HepG2 (cell line): ENCODE measurements around the gene TICAM2. TPM values are rescaled to one million over a fixed set of nuclear protein-coding genes. Genes with fewer than 3 reads are reported as not detected.

Experiments
- ATAC-seq: fragments of 200-7000 bp; cut with Tn5 transposase; 3 replicates; pipeline ENCODE4 v1.9.1; 2020; ENCODE audit warnings: mild to moderate bottlenecking, moderate library complexity
- BruUV-seq: library from RNA; stranded (reverse); fragments of 400-500 nt; replicated peaks from 2 replicates; lab custom pipeline; 2021; lab: Mats Ljungman, UMichigan
- CTCF ChIA-PET: fragments of 300-600 bp; formaldehyde crosslinking; extraction: SDS; loops from one replicate; lab custom pipeline; 2021; ENCODE audit warnings: low total read pairs, inconsistent platforms, low intra/inter-chr PET ratio; lab: Yijun Ruan, JAX
- POLR2A ChIA-PET: fragments of 350-600 bp; sonication (Branson Sonifier 250); formaldehyde crosslinking; loops from one replicate; lab custom pipeline; 2020; ENCODE audit warnings: antibody characterized with exemption, inconsistent platforms; lab: Yijun Ruan, JAX
- DNase-seq: peaks from one replicate; pipeline ENCODE4 v3.0.0-alpha.2; 2015; ENCODE audit warnings: low spot score
- FAIRE-seq: peaks from 3 replicates; lab custom pipeline; 2011; peaks lifted over from hg19 to GRCh38; lab: Jason Lieb, UNC
- H2AFZ ChIP-seq: one replicate; pipeline ENCODE4 v1.6.1; 2011; ENCODE audit warnings: low read length, inconsistent platforms
- H3K27ac ChIP-seq: fragments of 300-600 bp; 3 replicates; pipeline ENCODE4 v1.8.0; 2011; ENCODE audit warnings: mixed run types, mild to moderate bottlenecking, mixed read lengths, low read length, inconsistent platforms; ENCODE audit not compliant: insufficient read depth; ENCODE audit errors: extremely low read length
- H3K27me3 ChIP-seq, 2 experiments: fragments of 200-600 bp in 1 of 2; 2 replicates in 1 of 2; 3 replicates in 1 of 2; pipeline versions ENCODE4 v1.6.0 to v1.8.0; 2011; ENCODE audit warnings: low read length in 2 of 2, mild to moderate bottlenecking in 2 of 2, moderate library complexity in 2 of 2, inconsistent platforms in 1 of 2; ENCODE audit not compliant: insufficient read depth in 2 of 2, control insufficient read depth in 1 of 2
- H3K36me3 ChIP-seq, 2 experiments: fragments of 200-600 bp in 1 of 2; replicated peaks in 1 of 2; 2 replicates in 1 of 2; 3 replicates in 1 of 2; pipeline versions ENCODE4 v1.5.1 to v1.8.0; 2011; ENCODE audit warnings: low read length in 2 of 2, inconsistent platforms in 1 of 2; ENCODE audit not compliant: insufficient read depth in 2 of 2, control insufficient read depth in 1 of 2
- H3K4me1 ChIP-seq: 2 replicates; pipeline ENCODE4 v1.5.1; 2012; ENCODE audit warnings: low read length, inconsistent platforms; ENCODE audit not compliant: insufficient read depth
- H3K4me2 ChIP-seq: 2 replicates; pipeline ENCODE4 v1.6.0; 2011; ENCODE audit warnings: low read depth, low read length, inconsistent platforms
- H3K4me3 ChIP-seq, 3 experiments: fragments of 200-600 bp in 1 of 3; sonication (generic), shearing (Covaris generic) in 1 of 3; replicated peaks in 1 of 3; 2 replicates each; pipeline ENCODE4 v1.5.1; 2011 to 2016; ENCODE audit warnings: low read length in 3 of 3, inconsistent platforms in 2 of 3, low read depth in 2 of 3, mild to moderate bottlenecking in 2 of 3, control low read depth in 1 of 3, mixed read lengths in 1 of 3; ENCODE audit not compliant: insufficient read depth in 1 of 3
- H3K79me2 ChIP-seq: one replicate; pipeline ENCODE4 v1.6.1; 2011; ENCODE audit warnings: low read length, inconsistent platforms; ENCODE audit not compliant: insufficient read depth
- H3K9ac ChIP-seq: 2 replicates; pipeline ENCODE4 v1.6.0; 2011; ENCODE audit warnings: mild to moderate bottlenecking, low read depth, low read length, inconsistent platforms; ENCODE audit not compliant: insufficient read depth
- H3K9me3 ChIP-seq: 2 replicates; pipeline ENCODE4 v1.5.1; 2012; ENCODE audit warnings: mild to moderate bottlenecking, low read length
- H4K20me1 ChIP-seq: 2 replicates; pipeline ENCODE4 v1.6.0; 2011; ENCODE audit warnings: inconsistent platforms, mild to moderate bottlenecking, low read length, moderate library complexity; ENCODE audit not compliant: insufficient read depth
- AGO1 ChIP-seq: fragments of 200-400 bp; formaldehyde crosslinking; IDR thresholded peaks from 2 replicates; pipeline ENCODE4 v1.6.1; 2017; ENCODE audit warnings: mild to moderate bottlenecking, low read depth, low read length, moderate library complexity; ENCODE audit not compliant: poor library complexity, severe bottlenecking
- GFI1 ChIP-seq: sonication (generic); formaldehyde crosslinking; IDR thresholded peaks from 2 replicates; pipeline ENCODE4 v1.5.0; 2020; ENCODE audit warnings: missing genetic modification reagents, mild to moderate bottlenecking, borderline replicate concordance
- JARID2 ChIP-seq: sonication (generic); formaldehyde crosslinking; IDR thresholded peaks from 2 replicates; pipeline ENCODE4 v1.8.1; 2023; ENCODE audit warnings: missing genetic modification reagents, inconsistent platforms; ENCODE audit not compliant: insufficient replicate concordance
- MAZ ChIP-seq, 2 experiments: sonication (generic) in 1 of 2; formaldehyde crosslinking in 1 of 2; IDR thresholded peaks; 2 replicates each; pipeline versions ENCODE4 v1.5.0 to v1.6.1; 2012 to 2020; ENCODE audit warnings: low read depth in 2 of 2, mild to moderate bottlenecking in 2 of 2, borderline replicate concordance in 1 of 2, improper control_type of control experiment in 1 of 2, low read length in 1 of 2, missing genetic modification reagents in 1 of 2, moderate library complexity in 1 of 2
- MTA3 ChIP-seq: sonication (generic); formaldehyde crosslinking; IDR thresholded peaks from 2 replicates; pipeline ENCODE4 v1.4.0; 2020; ENCODE audit warnings: missing genetic modification reagents
- RFX1 ChIP-seq: fragments of 450-650 bp; IDR thresholded peaks from 2 replicates; pipeline ENCODE4 v1.6.1; 2017
- SAP130 ChIP-seq: IDR thresholded peaks from 2 replicates; pipeline ENCODE4 v1.6.1; 2016; ENCODE audit warnings: low read depth
- SRF ChIP-seq: IDR thresholded peaks from 2 replicates; pipeline ENCODE4 v1.6.1; 2011; ENCODE audit warnings: mild to moderate bottlenecking, low read depth, low read length, moderate library complexity
- TCF7 ChIP-seq: sonication (generic); IDR thresholded peaks from 2 replicates; pipeline ENCODE4 v1.6.1; 2016; ENCODE audit warnings: antibody characterized with exemption, low read depth
- ZBTB39 ChIP-seq: sonication (generic); formaldehyde crosslinking; IDR thresholded peaks from 2 replicates; pipeline ENCODE4 v1.5.0; 2020; ENCODE audit warnings: missing genetic modification reagents
- ZC3H4 ChIP-seq: sonication (generic); formaldehyde crosslinking; IDR thresholded peaks from 2 replicates; pipeline ENCODE4 v1.4.0; 2020; ENCODE audit warnings: missing genetic modification reagents, borderline replicate concordance
- ZFP36 ChIP-seq: fragments of 150-350 bp; IDR thresholded peaks from 2 replicates; pipeline ENCODE4 v1.6.1; 2018; ENCODE audit warnings: borderline replicate concordance, low read length, low read depth; ENCODE audit not compliant: partially characterized antibody
- ZFP82 ChIP-seq: sonication (generic); formaldehyde crosslinking; IDR thresholded peaks from 2 replicates; pipeline ENCODE4 v1.5.1; 2020; ENCODE audit warnings: mild to moderate bottlenecking, missing genetic modification reagents, borderline replicate concordance
- ZNF251 ChIP-seq: sonication (generic); formaldehyde crosslinking; IDR thresholded peaks from 2 replicates; pipeline ENCODE4 v1.9.0; 2021; ENCODE audit warnings: mild to moderate bottlenecking, missing genetic modification reagents
- ZNF335 ChIP-seq: sonication (generic); formaldehyde crosslinking; IDR thresholded peaks from 2 replicates; pipeline ENCODE4 v1.4.0; 2020; ENCODE audit warnings: missing genetic modification reagents
- ZNF44 ChIP-seq: sonication (generic); formaldehyde crosslinking; IDR thresholded peaks from 2 replicates; pipeline ENCODE4 v1.5.1; 2020; ENCODE audit warnings: mild to moderate bottlenecking, missing genetic modification reagents
- ZNF501 ChIP-seq: sonication (generic); formaldehyde crosslinking; IDR thresholded peaks from 2 replicates; pipeline ENCODE4 v1.5.1; 2020; ENCODE audit warnings: mild to moderate bottlenecking, moderate library complexity, missing genetic modification reagents
- ZNF775 ChIP-seq: sonication (generic); formaldehyde crosslinking; IDR thresholded peaks from 2 replicates; pipeline ENCODE4 v1.4.0; 2020; ENCODE audit warnings: missing genetic modification reagents, mild to moderate bottlenecking, moderate library complexity, borderline replicate concordance
- WGBS: methylation state at CpG from one replicate; pipeline ENCODE4 v1.1.6; 2017; ENCODE audit warnings: low lambda C conversion rate; 5-methylcytosine and 5-hydroxymethylcytosine counted together
- in situ Hi-C: cut with HindIII; loops from 2 replicates; pipeline ENCODE4 v1.10.0; 2017; ENCODE audit warnings: low pct_unique_long_range_greater_than_20kb; ENCODE audit not compliant: extremely low pct_ligation_motif_present
- intact Hi-C: fragments of 100-400 bp; cut with micrococcal nuclease; formaldehyde crosslinking; loops from one replicate; pipeline ENCODE4 v1.10.0; 2022; ENCODE audit not compliant: unreplicated experiment
- polyA plus RNA-seq, 8 experiments: library from polyadenylated mRNA; depleted of rRNA in 3 of 8; stranded (reverse) in 7 of 8; unstranded in 1 of 8; fragments of >200 nt; fragmentation: Illumina TruSeq in 4 of 8; extraction: Trizol in 4 of 8; gene quantifications; 2 replicates each; pipeline versions ENCODE4 v1.2.1 to v1.2.3, GENCODE V29; 2011 to 2016; ENCODE audit warnings: low read depth in 4 of 8, missing spikeins in 1 of 8, mixed read lengths in 1 of 8; ENCODE audit not compliant: insufficient read depth in 1 of 8
- total RNA-seq, 5 experiments: library from RNA; depleted of rRNA; stranded (reverse); fragments of >200 nt; fragmentation: Illumina TruSeq; extraction: Trizol; gene quantifications; 2 replicates each; pipeline ENCODE4 v1.2.3, GENCODE V29; 2016; ENCODE audit warnings: low read depth in 1 of 5
- TF ChIP-seq, protein P1 (sequence below): sonication (generic); formaldehyde crosslinking; conservative IDR thresholded peaks from 2 replicates; pipeline ENCODE4 v1.5.0; 2020; ENCODE audit warnings: missing genetic modification reagents
- TF ChIP-seq, protein P2 (sequence below): sonication (generic); formaldehyde crosslinking; IDR thresholded peaks from 2 replicates; pipeline ENCODE4 v1.4.0; 2020; ENCODE audit warnings: missing genetic modification reagents, borderline replicate concordance

Gene TICAM2
- total and polyA plus RNA-seq, 2 of the 13 experiments (the other 11 are each of a cell fraction or from before 2014, with no cell fraction given) = 0.04 TPM; not detected in 1

DNA sequence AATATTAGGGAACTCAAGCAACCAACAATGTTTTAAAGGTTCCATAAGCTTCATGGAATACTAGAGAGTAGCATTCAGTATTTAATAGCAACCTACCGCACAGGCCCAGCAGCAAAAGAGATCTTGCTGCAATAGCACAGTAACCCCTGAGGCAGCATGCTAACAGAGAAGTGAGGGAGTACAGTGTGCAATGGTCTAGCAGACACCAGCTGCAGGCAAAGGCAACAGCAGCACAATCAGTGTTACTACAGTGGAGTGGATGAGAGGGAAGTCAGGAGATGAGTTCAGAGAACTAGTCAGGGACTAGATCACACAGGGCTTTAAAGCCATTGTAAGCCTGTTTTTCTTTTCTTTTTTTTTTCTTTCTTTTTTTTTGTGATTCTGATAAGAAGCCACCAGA is 2.8 kb downstream of the TICAM2 start:
- H3K27ac ChIP-seq = no peak overlapping the region
- no peak for DNase-seq
- no peak overlapping the region for H3K9ac ChIP-seq
- no peaks in the 10 kb centered on the region for H3K36me3 ChIP-seq
- WGBS = 45% methylated on average over 1 of the region's 1 CpG
- H3K9me3 ChIP-seq = no peaks in the 10 kb centered on the region
- TF ChIP-seq ZNF335 (CRISPR knock-in tag) (no peak), MAZ (IDR thresholded peaks at IDR 0.05; ENCODE audit: borderline replicate concordance, low read depth, low read length) (no peak), MAZ (CRISPR knock-in tag; IDR thresholded peaks at IDR 0.05; ENCODE audit: low read depth) (no peak), ZFP82 (CRISPR knock-in tag) (no peak), ZBTB39 (CRISPR knock-in tag) (no peak), ZNF501 (CRISPR knock-in tag) (no peak), ZNF251 (CRISPR knock-in tag) (no peak), AGO1 (no peak), ZNF44 (CRISPR knock-in tag) (no peak), MTA3 (no peak), ZNF775 (no peak), ZC3H4 (no peak), TCF7 (no peak), ZFP36 (no peak), GFI1 (no peak), JARID2 (no peak), SAP130 (CRISPR knock-in tag) (no peak), SRF (no peak), RFX1 (no peak)
- TF ChIP-seq, protein P1, sequence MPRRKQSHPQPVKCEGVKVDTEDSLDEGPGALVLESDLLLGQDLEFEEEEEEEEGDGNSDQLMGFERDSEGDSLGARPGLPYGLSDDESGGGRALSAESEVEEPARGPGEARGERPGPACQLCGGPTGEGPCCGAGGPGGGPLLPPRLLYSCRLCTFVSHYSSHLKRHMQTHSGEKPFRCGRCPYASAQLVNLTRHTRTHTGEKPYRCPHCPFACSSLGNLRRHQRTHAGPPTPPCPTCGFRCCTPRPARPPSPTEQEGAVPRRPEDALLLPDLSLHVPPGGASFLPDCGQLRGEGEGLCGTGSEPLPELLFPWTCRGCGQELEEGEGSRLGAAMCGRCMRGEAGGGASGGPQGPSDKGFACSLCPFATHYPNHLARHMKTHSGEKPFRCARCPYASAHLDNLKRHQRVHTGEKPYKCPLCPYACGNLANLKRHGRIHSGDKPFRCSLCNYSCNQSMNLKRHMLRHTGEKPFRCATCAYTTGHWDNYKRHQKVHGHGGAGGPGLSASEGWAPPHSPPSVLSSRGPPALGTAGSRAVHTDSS (CRISPR knock-in tag) = no peak
- TF ChIP-seq, protein P2, sequence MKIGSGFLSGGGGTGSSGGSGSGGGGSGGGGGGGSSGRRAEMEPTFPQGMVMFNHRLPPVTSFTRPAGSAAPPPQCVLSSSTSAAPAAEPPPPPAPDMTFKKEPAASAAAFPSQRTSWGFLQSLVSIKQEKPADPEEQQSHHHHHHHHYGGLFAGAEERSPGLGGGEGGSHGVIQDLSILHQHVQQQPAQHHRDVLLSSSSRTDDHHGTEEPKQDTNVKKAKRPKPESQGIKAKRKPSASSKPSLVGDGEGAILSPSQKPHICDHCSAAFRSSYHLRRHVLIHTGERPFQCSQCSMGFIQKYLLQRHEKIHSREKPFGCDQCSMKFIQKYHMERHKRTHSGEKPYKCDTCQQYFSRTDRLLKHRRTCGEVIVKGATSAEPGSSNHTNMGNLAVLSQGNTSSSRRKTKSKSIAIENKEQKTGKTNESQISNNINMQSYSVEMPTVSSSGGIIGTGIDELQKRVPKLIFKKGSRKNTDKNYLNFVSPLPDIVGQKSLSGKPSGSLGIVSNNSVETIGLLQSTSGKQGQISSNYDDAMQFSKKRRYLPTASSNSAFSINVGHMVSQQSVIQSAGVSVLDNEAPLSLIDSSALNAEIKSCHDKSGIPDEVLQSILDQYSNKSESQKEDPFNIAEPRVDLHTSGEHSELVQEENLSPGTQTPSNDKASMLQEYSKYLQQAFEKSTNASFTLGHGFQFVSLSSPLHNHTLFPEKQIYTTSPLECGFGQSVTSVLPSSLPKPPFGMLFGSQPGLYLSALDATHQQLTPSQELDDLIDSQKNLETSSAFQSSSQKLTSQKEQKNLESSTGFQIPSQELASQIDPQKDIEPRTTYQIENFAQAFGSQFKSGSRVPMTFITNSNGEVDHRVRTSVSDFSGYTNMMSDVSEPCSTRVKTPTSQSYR = no peak
- H2AFZ ChIP-seq = no peak overlapping the region
- ChIA-PET CTCF (no interaction called here), POLR2A (no interaction called here)
- in situ Hi-C loops (no loop called here), intact Hi-C loops (no loop called here)
- no TSS peak for BruUV-seq
- no peak overlapping the region for H3K4me3 ChIP-seq
- FAIRE-seq = no peak
- no peaks in the 10 kb centered on the region for H3K79me2 ChIP-seq
- H4K20me1 ChIP-seq = no peaks in the 10 kb centered on the region
- no peak overlapping the region for H3K4me2 ChIP-seq
- ATAC-seq = peak; percentile 59
- no peaks in the 10 kb centered on the region for H3K27me3 ChIP-seq
- no peaks in the 10 kb centered on the region for H3K4me1 ChIP-seq
